ENCODE results near the gene CACNB2. TPM values are rescaled to one million over a fixed set of nuclear protein-coding genes. Genes with fewer than 3 reads are reported as not detected.

The CACNB2 gene
- total RNA-seq, 1 experiment from 2014 or later = 0.07 TPM

GRCh38 chr10:18325889-18326531 lies 185.8 kb downstream of the CACNB2 start:
- CTCF ChIA-PET = no interaction called here
- no peaks in the 10 kb centered on the region for H3K79me2 ChIP-seq (ENCODE audit: low read length)
- H3K27me3 ChIP-seq (ENCODE audit: low read length) = no peaks in the 10 kb centered on the region
- DNase-seq (no peak), ATAC-seq (no peak)
- no peak overlapping the region for H3K4me2 ChIP-seq (ENCODE audit: low read length)
- POLR2A ChIA-PET (ENCODE audit: unreplicated experiment) = no interaction called here
- H3K4me1 ChIP-seq (ENCODE audit: insufficient read depth, low read length) = no peaks in the 10 kb centered on the region
- no peaks in the 10 kb centered on the region for H3K36me3 ChIP-seq (ENCODE audit: low read depth, low read length)
- no peaks in the 10 kb centered on the region for H3F3A ChIP-seq (ENCODE audit: low read length, unreplicated experiment)
- H2AFZ ChIP-seq (ENCODE audit: low read length) = no peak overlapping the region
- H4K20me1 ChIP-seq (ENCODE audit: low read length) = no peaks in the 10 kb centered on the region
- H3K4me3 ChIP-seq (ENCODE audit: low read length) = no peak overlapping the region
- H3K9ac ChIP-seq (ENCODE audit: low read length) = no peak overlapping the region
- H3K9me2 ChIP-seq (replicated peaks; ENCODE audit: low read length) = no peaks in the 10 kb centered on the region
- H3K9me3 ChIP-seq (ENCODE audit: low read length) = no peaks in the 10 kb centered on the region
- H3K27ac ChIP-seq (ENCODE audit: low read length) = no peak overlapping the region
- no TSS peak for BruUV-seq (replicated peaks)
- no peak for TF ChIP-seq EZH2phosphoT487 (IDR thresholded peaks at IDR 0.05; ENCODE audit: borderline replicate concordance, low read length)
- TF ChIP-seq, protein P1, sequence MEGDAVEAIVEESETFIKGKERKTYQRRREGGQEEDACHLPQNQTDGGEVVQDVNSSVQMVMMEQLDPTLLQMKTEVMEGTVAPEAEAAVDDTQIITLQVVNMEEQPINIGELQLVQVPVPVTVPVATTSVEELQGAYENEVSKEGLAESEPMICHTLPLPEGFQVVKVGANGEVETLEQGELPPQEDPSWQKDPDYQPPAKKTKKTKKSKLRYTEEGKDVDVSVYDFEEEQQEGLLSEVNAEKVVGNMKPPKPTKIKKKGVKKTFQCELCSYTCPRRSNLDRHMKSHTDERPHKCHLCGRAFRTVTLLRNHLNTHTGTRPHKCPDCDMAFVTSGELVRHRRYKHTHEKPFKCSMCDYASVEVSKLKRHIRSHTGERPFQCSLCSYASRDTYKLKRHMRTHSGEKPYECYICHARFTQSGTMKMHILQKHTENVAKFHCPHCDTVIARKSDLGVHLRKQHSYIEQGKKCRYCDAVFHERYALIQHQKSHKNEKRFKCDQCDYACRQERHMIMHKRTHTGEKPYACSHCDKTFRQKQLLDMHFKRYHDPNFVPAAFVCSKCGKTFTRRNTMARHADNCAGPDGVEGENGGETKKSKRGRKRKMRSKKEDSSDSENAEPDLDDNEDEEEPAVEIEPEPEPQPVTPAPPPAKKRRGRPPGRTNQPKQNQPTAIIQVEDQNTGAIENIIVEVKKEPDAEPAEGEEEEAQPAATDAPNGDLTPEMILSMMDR (conservative IDR thresholded peaks at IDR 0.05; ENCODE audit: low read depth, low read length) = no peak
- TF ChIP-seq EZH2 (IDR thresholded peaks at IDR 0.05; ENCODE audit: low read length, unreplicated experiment) = no peak
- intact Hi-C loops (cut with micrococcal nuclease) = no loop called here

GRCh38 chr10:18328941-18329340 lies 188.7 kb downstream of the CACNB2 start:
- Histone ChIP-seq H3K9me3 (ENCODE audit: low read length) (no peaks in the 10 kb centered on the region), H3K4me1 (ENCODE audit: insufficient read depth, low read length) (no peaks in the 10 kb centered on the region), H3K27ac (ENCODE audit: low read length) (no peak overlapping the region), H3K4me2 (ENCODE audit: low read length) (no peak overlapping the region), H3K79me2 (ENCODE audit: low read length) (no peaks in the 10 kb centered on the region), H3K9ac (ENCODE audit: low read length) (no peak overlapping the region), H3K27me3 (ENCODE audit: low read length) (no peaks in the 10 kb centered on the region), H3K9me2 (replicated peaks; ENCODE audit: low read length) (no peaks in the 10 kb centered on the region), H2AFZ (ENCODE audit: low read length) (no peak overlapping the region), H3K36me3 (ENCODE audit: low read depth, low read length) (no peaks in the 10 kb centered on the region), H3F3A (ENCODE audit: low read length, unreplicated experiment) (no peaks in the 10 kb centered on the region), H3K4me3 (ENCODE audit: low read length) (no peak overlapping the region), H4K20me1 (ENCODE audit: low read length) (no peaks in the 10 kb centered on the region)
- CTCF ChIA-PET = no interaction called here
- BruUV-seq (replicated peaks) = no TSS peak
- ATAC-seq (no peak), DNase-seq (no peak)
- TF ChIP-seq, protein P1 (conservative IDR thresholded peaks at IDR 0.05; ENCODE audit: low read depth, low read length) = no peak
- TF ChIP-seq EZH2phosphoT487 (IDR thresholded peaks at IDR 0.05; ENCODE audit: borderline replicate concordance, low read length) (no peak), EZH2 (IDR thresholded peaks at IDR 0.05; ENCODE audit: low read length, unreplicated experiment) (no peak)
- intact Hi-C loops (cut with micrococcal nuclease) = no loop called here
- POLR2A ChIA-PET (ENCODE audit: unreplicated experiment) = no interaction called here

- POLR2A ChIA-PET (ENCODE audit: unreplicated experiment) = no interaction called here
- no peak overlapping the region for H3K27ac ChIP-seq (ENCODE audit: low read length)
- CTCF ChIA-PET = no interaction called here
- no TSS peak for BruUV-seq (replicated peaks)
- ATAC-seq = no peak
- no peak overlapping the region for H3K4me3 ChIP-seq (ENCODE audit: low read length)
- H2AFZ ChIP-seq (ENCODE audit: low read length) = no peak overlapping the region
- no peak overlapping the region for H3K4me2 ChIP-seq (ENCODE audit: low read length)
- no peaks in the 10 kb centered on the region for H3K79me2 ChIP-seq (ENCODE audit: low read length)
- no peaks in the 10 kb centered on the region for H3K27me3 ChIP-seq (ENCODE audit: low read length)
- no peaks in the 10 kb centered on the region for H3K4me1 ChIP-seq (ENCODE audit: insufficient read depth, low read length)
- no peaks in the 10 kb centered on the region for H3K9me3 ChIP-seq (ENCODE audit: low read length)
- intact Hi-C loops (cut with micrococcal nuclease) = no loop called here
- no peak for DNase-seq
- TF ChIP-seq EZH2phosphoT487 (IDR thresholded peaks at IDR 0.05; ENCODE audit: borderline replicate concordance, low read length) = no peak
- no peak for TF ChIP-seq EZH2 (IDR thresholded peaks at IDR 0.05; ENCODE audit: low read length, unreplicated experiment)
- TF ChIP-seq, protein P1 (conservative IDR thresholded peaks at IDR 0.05; ENCODE audit: low read depth, low read length) = no peak
- H4K20me1 ChIP-seq (ENCODE audit: low read length) = no peaks in the 10 kb centered on the region
- no peaks in the 10 kb centered on the region for H3K9me2 ChIP-seq (replicated peaks; ENCODE audit: low read length)
- H3K9ac ChIP-seq (ENCODE audit: low read length) = no peak overlapping the region
- no peaks in the 10 kb centered on the region for H3K36me3 ChIP-seq (ENCODE audit: low read depth, low read length)
- no peaks in the 10 kb centered on the region for H3F3A ChIP-seq (ENCODE audit: low read length, unreplicated experiment)
These were observed 191.8 kb downstream of the CACNB2 start for GRCh38 chr10:18332048-18332447.
